Lung (tissue), 12 donors: ENCODE data around the gene GJD4. TPM values are rescaled to one million over a fixed set of nuclear protein-coding genes. Genes with fewer than 3 reads are reported as not detected.

Experiments used
- ATAC-seq: fragments of 200-7000 bp; cut with Tn5 transposase; one replicate; pipeline ENCODE4 v1.9.1; 2020; ENCODE audit warnings: moderate number of reproducible peaks; ENCODE audit not compliant: insufficient read depth, low FRiP score
- DNase-seq, 3 donors: peaks; one replicate each; pipeline ENCODE4 v3.0.0-alpha.2; 2013 to 2017
- H3K27ac ChIP-seq, 2 donors: one replicate each; pipeline ENCODE4 v1.5.1; 2013; ENCODE audit warnings: mild to moderate bottlenecking in 2 of 2, moderate library complexity in 2 of 2, control low read depth in 1 of 2, inconsistent platforms in 1 of 2, low read depth in 1 of 2, low read length in 1 of 2
- H3K27me3 ChIP-seq, 3 donors: one replicate each; pipeline ENCODE4 v1.5.1; 2013; ENCODE audit warnings: low read length in 2 of 3; ENCODE audit not compliant: control insufficient read depth in 3 of 3, insufficient read depth in 3 of 3
- H3K36me3 ChIP-seq, 4 donors: one replicate each; pipeline ENCODE4 v1.5.1; 2013; ENCODE audit warnings: low read length in 4 of 4, mild to moderate bottlenecking in 1 of 4, moderate library complexity in 1 of 4; ENCODE audit not compliant: control insufficient read depth in 4 of 4, insufficient read depth in 4 of 4
- H3K4me1 ChIP-seq, 5 donors: one replicate each; pipeline ENCODE4 v1.5.1; 2013; ENCODE audit warnings: low read length in 5 of 5, mild to moderate bottlenecking in 2 of 5, moderate library complexity in 1 of 5; ENCODE audit not compliant: control insufficient read depth in 5 of 5, insufficient read depth in 5 of 5
- H3K4me3 ChIP-seq: one replicate; pipeline ENCODE4 v1.5.1; 2013; ENCODE audit warnings: mild to moderate bottlenecking, control low read depth, moderate library complexity
- H3K9ac ChIP-seq, 2 donors: one replicate each; pipeline ENCODE4 v1.5.1; 2013; ENCODE audit warnings: low read length in 2 of 2, control low read depth in 1 of 2; ENCODE audit not compliant: insufficient read depth in 1 of 2
- H3K9me3 ChIP-seq, 4 donors: one replicate each; pipeline ENCODE4 v1.5.1; 2013; ENCODE audit warnings: low read length in 3 of 4, mild to moderate bottlenecking in 1 of 4, moderate library complexity in 1 of 4; ENCODE audit not compliant: control insufficient read depth in 4 of 4, insufficient read depth in 3 of 4
- WGBS, 2 donors: extraction: QIAGEN DNeasy Blood & Tissue Kit; methylation state at CpG; one replicate each; pipeline ENCODE4 v1.1.7; 2013; 5-methylcytosine and 5-hydroxymethylcytosine counted together
- polyA plus RNA-seq, 2 donors: library from polyadenylated mRNA; stranded (reverse); fragments of 200-250 nt; gene quantifications; one replicate each; pipeline ENCODE4 v1.2.1, GENCODE V29; 2013
- total RNA-seq, 2 donors: library from RNA; depleted of rRNA in 1 of 2; stranded (reverse); fragments of >200 nt in 1 of 2; gene quantifications; one replicate each; pipeline ENCODE4 v1.2.1, GENCODE V29; 2014 to 2021
- TF ChIP-seq, protein P1 (sequence below): IDR thresholded peaks from 2 replicates; pipeline ENCODE4 v1.5.1; 2012; ENCODE audit warnings: mild to moderate bottlenecking; ENCODE audit errors: control extremely low read depth, extremely low read depth
- donor health status: control.
- donor health status: control.
- donor health status: Bipolar disorder and iron deficiency.
- donor health status: healthy.
- donor health status: DM: yes; HTN: yes; CAD: no.

GJD4 gene
- total and polyA plus RNA-seq, 4 donors, result 0.07 TPM; not detected in 3

DNA sequence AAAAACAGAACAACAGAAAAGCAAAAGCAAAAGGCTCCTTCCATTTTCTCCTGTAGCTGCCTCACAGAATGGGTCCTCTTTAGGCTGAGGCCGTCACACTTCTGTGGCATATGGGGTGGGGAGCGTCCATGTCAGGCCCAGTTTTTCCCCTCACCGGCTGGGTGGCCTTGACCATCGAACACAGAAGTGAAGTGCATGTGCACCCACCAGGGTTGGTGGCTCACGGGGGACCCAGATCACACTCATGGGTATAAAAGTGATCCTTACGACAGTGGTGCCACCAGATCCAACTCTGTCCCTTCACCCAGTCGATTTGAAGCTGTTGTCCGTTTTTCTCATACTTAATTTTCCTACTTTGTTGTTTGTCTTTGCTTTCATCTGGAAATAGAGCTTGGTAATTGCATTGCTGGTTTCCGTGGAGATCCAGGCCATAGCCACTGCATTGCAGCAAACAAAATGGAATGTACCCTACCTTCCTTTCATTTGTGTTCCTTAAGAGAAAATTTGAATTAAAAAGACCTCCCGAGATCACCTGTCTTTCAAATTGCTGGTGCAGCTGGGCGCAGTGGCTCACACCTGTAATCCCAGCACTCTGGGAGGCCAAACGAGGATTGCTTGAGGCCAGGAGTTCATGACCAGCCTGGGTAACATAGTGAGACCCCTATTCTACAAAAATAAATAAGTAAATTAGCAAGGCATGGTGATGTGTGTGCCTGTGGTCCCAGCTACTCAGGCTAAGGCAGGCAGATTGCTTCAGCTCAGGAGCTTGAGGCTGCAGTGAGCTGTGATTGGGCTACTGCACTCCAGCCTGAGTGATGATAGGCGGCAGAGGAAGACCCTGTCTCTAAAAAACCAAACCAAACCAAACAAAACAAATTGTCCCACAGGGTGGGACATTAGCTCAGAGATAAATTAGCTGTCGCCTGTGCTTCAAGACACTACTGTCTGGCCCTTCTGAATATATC, 10.7 kb upstream of the GJD4 start:
- no peak overlapping the region for H3K4me3 ChIP-seq
- 68 to 73% methylated on average over 14 of the region's 14 CpGs for WGBS, 2 donors
- DNase-seq (no peak), ATAC-seq (no peak)
- peaks cover 0 to 3% (median 0%) of the 10 kb centered on the region in 4 donors for H3K9me3 ChIP-seq
- no peaks in the 10 kb centered on the region for H3K36me3 ChIP-seq
- H3K4me1 ChIP-seq, result peaks cover 0 to 1% (median 0%) of the 10 kb centered on the region in 5 donors
- H3K27ac ChIP-seq, result no peak overlapping the region
- H3K27me3 ChIP-seq, result no peaks in the 10 kb centered on the region
- TF ChIP-seq, protein P1, sequence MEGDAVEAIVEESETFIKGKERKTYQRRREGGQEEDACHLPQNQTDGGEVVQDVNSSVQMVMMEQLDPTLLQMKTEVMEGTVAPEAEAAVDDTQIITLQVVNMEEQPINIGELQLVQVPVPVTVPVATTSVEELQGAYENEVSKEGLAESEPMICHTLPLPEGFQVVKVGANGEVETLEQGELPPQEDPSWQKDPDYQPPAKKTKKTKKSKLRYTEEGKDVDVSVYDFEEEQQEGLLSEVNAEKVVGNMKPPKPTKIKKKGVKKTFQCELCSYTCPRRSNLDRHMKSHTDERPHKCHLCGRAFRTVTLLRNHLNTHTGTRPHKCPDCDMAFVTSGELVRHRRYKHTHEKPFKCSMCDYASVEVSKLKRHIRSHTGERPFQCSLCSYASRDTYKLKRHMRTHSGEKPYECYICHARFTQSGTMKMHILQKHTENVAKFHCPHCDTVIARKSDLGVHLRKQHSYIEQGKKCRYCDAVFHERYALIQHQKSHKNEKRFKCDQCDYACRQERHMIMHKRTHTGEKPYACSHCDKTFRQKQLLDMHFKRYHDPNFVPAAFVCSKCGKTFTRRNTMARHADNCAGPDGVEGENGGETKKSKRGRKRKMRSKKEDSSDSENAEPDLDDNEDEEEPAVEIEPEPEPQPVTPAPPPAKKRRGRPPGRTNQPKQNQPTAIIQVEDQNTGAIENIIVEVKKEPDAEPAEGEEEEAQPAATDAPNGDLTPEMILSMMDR, result no peak
- H3K9ac ChIP-seq, result no peak overlapping the region

DNA sequence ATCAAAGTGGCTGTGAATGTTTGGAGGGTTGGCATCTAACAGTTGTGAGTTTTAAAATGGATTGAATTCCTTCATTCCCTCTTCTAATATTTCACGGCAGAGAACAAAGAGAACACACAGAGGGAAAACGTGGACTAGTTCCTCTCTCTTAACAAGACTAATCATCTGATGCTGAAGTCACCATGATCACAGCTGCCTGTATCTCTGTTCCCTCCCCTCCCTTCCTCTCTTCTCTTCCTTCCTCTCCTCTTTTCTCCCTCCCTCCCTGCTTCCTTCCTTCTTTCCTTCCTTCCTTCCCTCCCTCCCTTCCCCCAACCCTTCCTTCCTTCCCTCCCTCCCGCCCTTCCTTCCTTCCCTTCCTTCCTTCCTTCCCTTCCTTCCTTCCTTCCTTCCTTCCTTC, 10.0 kb upstream of the GJD4 start:
- WGBS, 2 donors, result 21 to 44% methylated on average over 3 of the region's 3 CpGs
- TF ChIP-seq, protein P1, result no peak
- ATAC-seq (no peak), DNase-seq (peak in 1 of 3 donors; percentile 19)
- H3K27me3 ChIP-seq, result no peaks in the 10 kb centered on the region
- peaks cover 0 to 1% (median 0%) of the 10 kb centered on the region in 5 donors for H3K4me1 ChIP-seq
- H3K27ac ChIP-seq, result no peak overlapping the region
- peaks cover 0 to 3% (median 0%) of the 10 kb centered on the region in 4 donors for H3K9me3 ChIP-seq
- H3K36me3 ChIP-seq, result no peaks in the 10 kb centered on the region
- H3K9ac ChIP-seq, result no peak overlapping the region
- no peak overlapping the region for H3K4me3 ChIP-seq

DNA sequence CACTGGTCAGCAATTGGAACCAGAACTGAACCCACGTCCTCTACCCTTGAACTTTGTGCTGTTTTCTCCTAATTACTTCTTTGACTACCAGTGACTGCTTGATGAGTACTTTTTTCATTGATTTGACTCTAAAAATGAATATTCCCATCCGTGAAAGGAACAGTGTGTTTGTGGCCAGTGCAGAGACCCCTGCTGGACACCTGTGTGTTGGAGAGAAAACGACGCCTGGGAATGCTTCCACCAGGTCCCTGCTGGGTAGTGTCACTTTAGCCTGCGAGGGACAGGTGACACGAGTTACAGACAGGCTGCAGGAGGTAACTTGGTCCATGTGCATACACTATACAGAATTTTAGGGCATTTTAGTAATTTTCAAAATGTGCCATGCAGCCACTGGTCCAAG, 6.8 kb upstream of the GJD4 start:
- peaks cover 0 to 7% (median 0%) of the 10 kb centered on the region in 4 donors for H3K9me3 ChIP-seq
- no peaks in the 10 kb centered on the region for H3K27me3 ChIP-seq
- H3K9ac ChIP-seq, result no peak overlapping the region
- 44 to 53% methylated on average over 6 of the region's 6 CpGs for WGBS, 2 donors
- DNase-seq, result no peak
- H3K4me3 ChIP-seq, result no peak overlapping the region
- TF ChIP-seq, protein P1, result no peak
- H3K4me1 ChIP-seq, result peaks cover 0 to 1% (median 0%) of the 10 kb centered on the region in 5 donors
- no peak for ATAC-seq
- no peaks in the 10 kb centered on the region for H3K36me3 ChIP-seq
- no peak overlapping the region for H3K27ac ChIP-seq
